Esophagus muscularis mucosa (tissue), 4 donors: ENCODE measurements around the gene SLCO3A1. TPM values are rescaled to one million over a fixed set of nuclear protein-coding genes. Genes with fewer than 3 reads are reported as not detected.

Source experiments
- DNase-seq: peaks from one replicate; pipeline ENCODE4 v3.0.0-alpha.2; 2017; ENCODE audit errors: extremely low spot score
- H3K27ac ChIP-seq, 4 donors: fragments of 200-600 bp; sonication (generic); replicated peaks in 1 of 4; 1 replicate in 3 of 4; 2 replicates in 1 of 4; pipeline ENCODE4 v1.5.1; 2016 to 2019; ENCODE audit warnings: mild to moderate bottlenecking in 1 of 4
- H3K27me3 ChIP-seq, 4 donors: fragments of 200-600 bp; sonication (generic); one replicate each; pipeline versions ENCODE4 v1.5.1 to v1.6.0; 2016 to 2019
- H3K36me3 ChIP-seq, 4 donors: fragments of 200-600 bp; sonication (generic); one replicate each; pipeline ENCODE4 v1.5.1; 2016 to 2019
- H3K4me1 ChIP-seq, 4 donors: fragments of 200-600 bp; sonication (generic); one replicate each; pipeline ENCODE4 v1.5.1; 2016 to 2019
- H3K4me3 ChIP-seq, 4 donors: fragments of 200-600 bp; sonication (generic); 1 replicate in 2 of 4; 2 replicates in 2 of 4; pipeline ENCODE4 v1.5.1; 2016 to 2019; ENCODE audit warnings: mild to moderate bottlenecking in 4 of 4, moderate library complexity in 1 of 4
- H3K9me3 ChIP-seq, 4 donors: fragments of 200-600 bp; sonication (generic); 1 replicate in 3 of 4; 2 replicates in 1 of 4; pipeline ENCODE4 v1.5.1; 2016 to 2019
- EP300 ChIP-seq: sonication (generic); formaldehyde crosslinking; IDR thresholded peaks from one replicate; pipeline ENCODE4 v1.6.1; 2017; ENCODE audit warnings: antibody characterized with exemption
- POLR2A ChIP-seq: fragments of 450-650 bp; IDR thresholded peaks from one replicate; pipeline ENCODE4 v1.6.1; 2017; ENCODE audit warnings: antibody characterized with exemption, moderate library complexity, mild to moderate bottlenecking, low read depth
- POLR2AphosphoS5 ChIP-seq, 2 donors: sonication (generic); formaldehyde crosslinking; IDR thresholded peaks; one replicate each; pipeline ENCODE4 v1.6.1; 2017; ENCODE audit warnings: antibody characterized with exemption in 2 of 2
- WGBS: methylation state at CpG from one replicate; pipeline ENCODE4 v1.1.5; 2018; 5-methylcytosine and 5-hydroxymethylcytosine counted together
- intact Hi-C: fragments of 100-400 bp; cut with DNase I; formaldehyde crosslinking; loops from one replicate; pipeline ENCODE4 v1.15.1; 2023
- total RNA-seq, 4 donors: library from RNA; depleted of rRNA; stranded (reverse); fragments of >200 nt; gene quantifications; one replicate each; pipeline versions ENCODE4 v1.1.0 to v1.2.1, GENCODE V29; 2016
- TF ChIP-seq, protein P1 (sequence below), 3 experiments: fragments of 200-600 bp in 2 of 3; fragments of 450-650 bp in 1 of 3; sonication (generic) in 2 of 3; IDR thresholded peaks; one replicate each; pipeline ENCODE4 v1.5.1; 2017 to 2019; ENCODE audit warnings: antibody characterized with exemption in 3 of 3, mild to moderate bottlenecking in 2 of 3, moderate library complexity in 1 of 3

Gene SLCO3A1
- total RNA-seq, 4 donors from 2014 or later = 5.6 to 17.5 (median 12.3) TPM

DNA sequence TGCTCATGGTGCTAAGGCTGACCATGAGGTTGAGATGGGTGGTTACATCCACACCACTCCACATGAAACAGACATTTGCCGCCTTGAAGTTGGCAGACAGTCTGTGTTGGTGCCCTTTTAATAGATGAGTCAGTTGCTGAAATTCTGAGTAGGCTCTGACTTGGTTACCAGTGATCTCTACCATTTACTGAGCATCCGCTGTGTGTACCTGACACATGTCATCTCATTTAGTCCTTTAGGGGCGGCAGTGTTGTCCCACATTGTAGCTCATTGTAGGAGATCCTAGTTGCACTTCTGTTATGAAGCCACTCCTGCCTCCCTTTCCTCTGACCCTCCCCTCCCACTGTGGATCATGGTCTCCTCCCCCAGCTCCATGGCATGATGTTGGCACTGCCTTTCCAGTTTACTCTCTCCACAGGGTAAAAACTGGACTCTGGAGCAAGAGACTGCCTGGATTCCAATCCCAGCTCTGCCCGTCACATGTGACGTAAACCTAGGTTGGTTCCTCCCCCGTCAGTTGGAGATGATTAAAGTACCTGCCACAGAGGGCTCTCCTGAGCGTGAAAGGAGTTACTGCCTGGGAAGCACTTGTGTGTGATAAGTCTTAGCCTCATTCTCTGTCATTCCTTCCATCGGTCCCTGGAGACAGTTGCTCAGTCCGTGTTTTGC, 21.6 kb downstream of the SLCO3A1 start:
- 90% methylated on average over 7 of the region's 9 CpGs for WGBS
- Histone ChIP-seq H3K4me1 (no peaks in the 10 kb centered on the region), H3K4me3 (no peak overlapping the region), H3K36me3 (no peaks in the 10 kb centered on the region), H3K9me3 (no peaks in the 10 kb centered on the region), H3K27me3 (no peaks in the 10 kb centered on the region), H3K27ac (no peak overlapping the region)
- TF ChIP-seq POLR2A (no peak), POLR2AphosphoS5 (IDR thresholded peaks at IDR 0.05) (no peak), EP300 (no peak)
- TF ChIP-seq, protein P1, sequence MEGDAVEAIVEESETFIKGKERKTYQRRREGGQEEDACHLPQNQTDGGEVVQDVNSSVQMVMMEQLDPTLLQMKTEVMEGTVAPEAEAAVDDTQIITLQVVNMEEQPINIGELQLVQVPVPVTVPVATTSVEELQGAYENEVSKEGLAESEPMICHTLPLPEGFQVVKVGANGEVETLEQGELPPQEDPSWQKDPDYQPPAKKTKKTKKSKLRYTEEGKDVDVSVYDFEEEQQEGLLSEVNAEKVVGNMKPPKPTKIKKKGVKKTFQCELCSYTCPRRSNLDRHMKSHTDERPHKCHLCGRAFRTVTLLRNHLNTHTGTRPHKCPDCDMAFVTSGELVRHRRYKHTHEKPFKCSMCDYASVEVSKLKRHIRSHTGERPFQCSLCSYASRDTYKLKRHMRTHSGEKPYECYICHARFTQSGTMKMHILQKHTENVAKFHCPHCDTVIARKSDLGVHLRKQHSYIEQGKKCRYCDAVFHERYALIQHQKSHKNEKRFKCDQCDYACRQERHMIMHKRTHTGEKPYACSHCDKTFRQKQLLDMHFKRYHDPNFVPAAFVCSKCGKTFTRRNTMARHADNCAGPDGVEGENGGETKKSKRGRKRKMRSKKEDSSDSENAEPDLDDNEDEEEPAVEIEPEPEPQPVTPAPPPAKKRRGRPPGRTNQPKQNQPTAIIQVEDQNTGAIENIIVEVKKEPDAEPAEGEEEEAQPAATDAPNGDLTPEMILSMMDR (IDR thresholded peaks at IDR 0.05) = no peak
- intact Hi-C loops = no loop called here
- DNase-seq = no peak

DNA sequence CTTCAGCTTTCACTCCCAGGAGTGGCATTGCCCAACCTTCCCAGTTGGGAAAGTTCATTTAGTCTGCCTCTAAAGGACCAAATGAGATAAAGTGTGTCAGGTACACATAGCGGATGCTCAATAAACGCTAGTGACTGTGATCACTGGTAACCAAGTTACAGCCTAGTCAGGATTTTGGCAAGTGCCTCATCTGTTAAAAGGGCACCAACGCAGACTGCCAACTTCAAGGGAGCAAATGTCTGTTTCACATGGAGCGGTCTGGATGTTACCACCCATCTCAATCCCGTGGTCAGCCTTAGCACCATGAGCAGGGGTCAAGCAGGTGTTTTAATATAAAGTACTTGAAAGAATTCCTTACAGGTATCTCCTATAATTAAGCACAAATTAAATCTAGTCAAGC, 22.7 kb downstream of the SLCO3A1 start:
- Histone ChIP-seq H3K9me3 (no peaks in the 10 kb centered on the region), H3K4me3 (no peak overlapping the region), H3K4me1 (no peaks in the 10 kb centered on the region), H3K36me3 (no peaks in the 10 kb centered on the region), H3K27me3 (no peaks in the 10 kb centered on the region), H3K27ac (no peak overlapping the region)
- WGBS = 100% methylated on average over 5 of the region's 5 CpGs
- intact Hi-C loops = no loop called here
- no peak for DNase-seq
- no peak for TF ChIP-seq POLR2AphosphoS5 (IDR thresholded peaks at IDR 0.05)
- TF ChIP-seq POLR2A = no peak
- TF ChIP-seq, protein P1 (IDR thresholded peaks at IDR 0.05) = no peak
- no peak for TF ChIP-seq EP300

DNA sequence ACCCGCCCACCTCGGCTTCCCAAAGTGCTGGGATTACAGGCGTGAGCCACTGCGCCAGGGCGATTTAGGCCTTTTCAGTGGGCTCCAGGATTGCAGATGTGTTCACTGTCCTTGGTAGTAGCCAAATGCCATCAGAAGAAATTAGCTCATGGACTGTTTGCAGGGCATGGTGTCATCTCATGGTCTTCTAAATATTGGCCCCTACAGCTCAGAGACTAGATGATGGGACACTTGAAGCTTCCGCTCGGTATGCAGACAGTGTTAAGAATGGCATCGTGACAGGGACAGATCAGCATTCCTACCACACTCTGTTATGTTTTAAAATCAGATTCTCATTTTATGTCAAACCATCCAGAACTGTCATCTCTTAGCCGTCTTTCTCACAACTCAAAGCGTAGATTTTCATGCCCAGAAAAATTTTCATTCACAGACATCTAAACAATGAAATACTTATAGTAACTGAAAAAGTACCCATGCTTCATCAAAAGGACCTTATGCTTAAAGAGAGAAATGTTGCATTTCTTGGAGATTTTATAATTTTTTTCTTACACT, 24.9 kb downstream of the SLCO3A1 start:
- H3K9me3 ChIP-seq = no peaks in the 10 kb centered on the region
- no peaks in the 10 kb centered on the region for H3K27me3 ChIP-seq
- no peak overlapping the region for H3K27ac ChIP-seq
- DNase-seq = no peak
- intact Hi-C loops = no loop called here
- peaks cover 11 to 21% (median 16%) of the 10 kb centered on the region in 4 donors for H3K4me1 ChIP-seq
- H3K36me3 ChIP-seq = no peaks in the 10 kb centered on the region
- TF ChIP-seq POLR2AphosphoS5 (IDR thresholded peaks at IDR 0.05) (no peak), POLR2A (no peak), EP300 (no peak)
- TF ChIP-seq, protein P1 (IDR thresholded peaks at IDR 0.05) = no peak
- 93% methylated on average over 10 of the region's 10 CpGs for WGBS
- H3K4me3 ChIP-seq = no peak overlapping the region

DNA sequence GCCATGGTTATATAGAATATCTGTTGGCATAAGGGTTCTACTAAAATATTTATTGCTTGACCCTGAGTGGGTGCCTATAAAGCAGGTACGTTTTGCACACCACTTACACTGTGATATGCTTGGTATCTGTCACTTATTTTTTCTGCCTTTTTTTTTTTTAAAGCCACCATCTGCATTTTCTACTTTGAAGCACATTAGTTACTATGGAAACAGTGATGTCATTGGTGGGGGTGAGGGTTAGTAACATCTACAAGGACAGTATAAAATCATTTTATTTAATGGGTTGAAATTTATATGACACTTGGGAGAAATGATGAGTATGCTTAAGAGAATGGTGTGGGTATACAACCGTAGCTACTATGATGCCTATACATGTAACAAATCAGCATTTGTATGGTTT, 25.6 kb downstream of the SLCO3A1 start:
- intact Hi-C loops = no loop called here

More for the DNA sequence above, 25.6 kb downstream of the SLCO3A1 start:
- Histone ChIP-seq H3K27ac (no peak overlapping the region), H3K9me3 (no peaks in the 10 kb centered on the region), H3K27me3 (no peaks in the 10 kb centered on the region), H3K4me1 (peaks cover 15 to 28% (median 23%) of the 10 kb centered on the region in 4 donors), H3K4me3 (no peak overlapping the region), H3K36me3 (no peaks in the 10 kb centered on the region)
- 85% methylated on average over 2 of the region's 2 CpGs for WGBS
- no peak for TF ChIP-seq POLR2AphosphoS5 (IDR thresholded peaks at IDR 0.05)
- TF ChIP-seq POLR2A = no peak
- no peak for TF ChIP-seq EP300
- TF ChIP-seq, protein P1 (IDR thresholded peaks at IDR 0.05) = no peak
- DNase-seq = no peak
